ENCODE results near the gene ACVR1. TPM values are rescaled to one million over a fixed set of nuclear protein-coding genes. Genes with fewer than 3 reads are reported as not detected.

Gene ACVR1
- total RNA-seq, 4 donors from 2014 or later: 17.9 to 41.4 (median 29.9) TPM

DNA sequence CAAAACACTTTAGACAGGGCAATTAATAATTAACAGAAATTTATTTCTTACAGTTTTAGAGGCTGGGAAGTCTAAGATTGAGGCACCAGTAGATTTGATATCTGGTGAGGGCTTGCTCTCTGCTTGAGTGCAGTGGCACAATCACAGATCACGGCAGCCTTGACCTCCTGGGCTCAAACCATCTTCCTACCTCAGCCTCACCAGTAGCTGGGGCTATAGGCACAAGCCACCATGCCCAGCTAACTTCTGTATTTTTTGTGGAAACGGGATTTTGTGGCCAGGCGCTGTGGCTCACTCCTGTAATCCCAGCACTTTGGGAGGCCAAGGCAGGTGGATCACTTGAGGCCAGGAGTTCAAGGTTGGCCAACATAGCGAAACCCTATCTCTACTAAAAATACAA lies 29.0 kb upstream of the ACVR1 start:
- no peaks in the 10 kb centered on the region for H3K27me3 ChIP-seq
- H3K4me3 ChIP-seq: no peak overlapping the region
- TF ChIP-seq, protein P1, sequence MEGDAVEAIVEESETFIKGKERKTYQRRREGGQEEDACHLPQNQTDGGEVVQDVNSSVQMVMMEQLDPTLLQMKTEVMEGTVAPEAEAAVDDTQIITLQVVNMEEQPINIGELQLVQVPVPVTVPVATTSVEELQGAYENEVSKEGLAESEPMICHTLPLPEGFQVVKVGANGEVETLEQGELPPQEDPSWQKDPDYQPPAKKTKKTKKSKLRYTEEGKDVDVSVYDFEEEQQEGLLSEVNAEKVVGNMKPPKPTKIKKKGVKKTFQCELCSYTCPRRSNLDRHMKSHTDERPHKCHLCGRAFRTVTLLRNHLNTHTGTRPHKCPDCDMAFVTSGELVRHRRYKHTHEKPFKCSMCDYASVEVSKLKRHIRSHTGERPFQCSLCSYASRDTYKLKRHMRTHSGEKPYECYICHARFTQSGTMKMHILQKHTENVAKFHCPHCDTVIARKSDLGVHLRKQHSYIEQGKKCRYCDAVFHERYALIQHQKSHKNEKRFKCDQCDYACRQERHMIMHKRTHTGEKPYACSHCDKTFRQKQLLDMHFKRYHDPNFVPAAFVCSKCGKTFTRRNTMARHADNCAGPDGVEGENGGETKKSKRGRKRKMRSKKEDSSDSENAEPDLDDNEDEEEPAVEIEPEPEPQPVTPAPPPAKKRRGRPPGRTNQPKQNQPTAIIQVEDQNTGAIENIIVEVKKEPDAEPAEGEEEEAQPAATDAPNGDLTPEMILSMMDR (IDR thresholded peaks at IDR 0.05): no peak
- no peak for TF ChIP-seq POLR2AphosphoS5 (IDR thresholded peaks at IDR 0.05)
- no peak for TF ChIP-seq EP300 (IDR thresholded peaks at IDR 0.05)
- no peak for TF ChIP-seq POLR2A (IDR thresholded peaks at IDR 0.05)
- no peaks in the 10 kb centered on the region for H3K4me1 ChIP-seq
- H3K9me3 ChIP-seq: no peaks in the 10 kb centered on the region
- no peaks in the 10 kb centered on the region for H3K36me3 ChIP-seq
- no peak for ATAC-seq
- no peak overlapping the region for H3K27ac ChIP-seq
- WGBS, 2 donors (ENCODE audit: low coverage in 1 of 2): 75% methylated on average over 3 of the region's 4 CpGs; no CpG with 5 or more reads in 1 of the 2 donors

DNA sequence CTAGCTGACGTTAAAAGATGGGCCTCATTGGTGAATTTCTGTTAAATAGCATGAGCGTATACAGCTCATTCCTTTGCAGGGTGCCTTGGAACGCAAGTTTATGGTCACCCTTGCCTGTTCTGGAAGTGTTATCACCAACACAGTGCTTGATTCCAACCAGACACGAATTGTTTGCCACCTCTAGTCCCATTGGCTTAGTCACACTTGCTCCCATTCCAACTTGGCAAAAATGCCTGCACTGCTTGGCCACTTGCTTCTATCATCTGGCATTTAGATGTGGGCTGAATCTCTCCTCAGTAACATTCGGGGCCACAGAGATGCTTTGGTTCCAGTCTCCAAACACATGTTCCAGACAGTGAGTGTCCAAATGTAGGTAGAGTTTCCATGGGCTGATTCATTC lies 27.5 kb upstream of the ACVR1 start:
- H3K9me3 ChIP-seq: no peaks in the 10 kb centered on the region
- ATAC-seq: no peak

GRCh38 chr2:157903151-157903550 lies 27.0 kb upstream of the ACVR1 start:
- no peaks in the 10 kb centered on the region for H3K36me3 ChIP-seq
- no peaks in the 10 kb centered on the region for H3K9me3 ChIP-seq
- TF ChIP-seq POLR2A (IDR thresholded peaks at IDR 0.05): no peak
- no peaks in the 10 kb centered on the region for H3K27me3 ChIP-seq
- 61 to 100% methylated on average over 2 to 4 of the region's 4 CpGs for WGBS, 2 donors (ENCODE audit: low coverage in 1 of 2)
- no peak for ATAC-seq
- H3K4me1 ChIP-seq: no peaks in the 10 kb centered on the region
- H3K4me3 ChIP-seq: no peak overlapping the region
- H3K27ac ChIP-seq: no peak overlapping the region

More for the DNA sequence above, 27.5 kb upstream of the ACVR1 start:
- Histone ChIP-seq H3K4me3 (no peak overlapping the region), H3K27me3 (no peaks in the 10 kb centered on the region), H3K27ac (no peak overlapping the region), H3K4me1 (no peaks in the 10 kb centered on the region), H3K36me3 (no peaks in the 10 kb centered on the region)
- 72 to 85% methylated on average over 3 to 4 of the region's 5 CpGs for WGBS, 2 donors (ENCODE audit: low coverage in 1 of 2)
- TF ChIP-seq, protein P1 (IDR thresholded peaks at IDR 0.05): no peak
- TF ChIP-seq POLR2AphosphoS5 (IDR thresholded peaks at IDR 0.05): no peak

DNA sequence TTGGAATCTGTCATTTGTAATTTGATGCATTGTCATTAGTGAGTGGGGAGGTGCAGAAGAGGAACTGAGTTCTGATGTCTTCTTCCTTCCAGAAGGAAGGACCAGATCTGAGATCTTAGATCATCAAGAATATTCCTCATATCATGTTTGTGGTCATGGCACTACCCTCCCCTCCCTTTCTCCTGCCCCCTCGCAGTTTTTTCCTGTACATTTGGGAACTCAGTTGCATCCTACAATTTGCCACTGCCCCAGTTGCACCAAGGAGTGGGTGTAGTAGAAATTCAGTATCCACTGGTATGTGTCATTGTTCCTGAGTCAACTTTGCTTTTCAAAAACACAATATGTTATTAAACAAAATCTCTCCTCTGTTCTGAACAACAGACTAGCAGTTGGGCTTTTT lies 26.6 kb upstream of the ACVR1 start:
- 65% methylated on average over 1 of the region's 1 CpG; no CpG with 5 or more reads in 1 of the 2 donors for WGBS, 2 donors (ENCODE audit: low coverage in 1 of 2)
- H3K27ac ChIP-seq: no peak overlapping the region
- H3K36me3 ChIP-seq: no peaks in the 10 kb centered on the region

GRCh38 chr2:157901325-157901724 lies 25.2 kb upstream of the ACVR1 start:
- Histone ChIP-seq H3K27ac (no peak overlapping the region), H3K4me1 (no peaks in the 10 kb centered on the region), H3K36me3 (no peaks in the 10 kb centered on the region), H3K9me3 (no peaks in the 10 kb centered on the region), H3K27me3 (no peaks in the 10 kb centered on the region), H3K4me3 (no peak overlapping the region)
- 54 to 62% methylated on average over 2 to 3 of the region's 3 CpGs for WGBS, 2 donors (ENCODE audit: low coverage in 1 of 2)
- ATAC-seq: no peak
- TF ChIP-seq, protein P1 (IDR thresholded peaks at IDR 0.05): no peak
- TF ChIP-seq POLR2AphosphoS5 (IDR thresholded peaks at IDR 0.05) (no peak), EP300 (IDR thresholded peaks at IDR 0.05) (no peak), POLR2A (IDR thresholded peaks at IDR 0.05) (no peak)

More for the DNA sequence above, 26.6 kb upstream of the ACVR1 start:
- no peaks in the 10 kb centered on the region for H3K9me3 ChIP-seq
- H3K4me3 ChIP-seq: no peak overlapping the region
- no peaks in the 10 kb centered on the region for H3K27me3 ChIP-seq
- no peak for TF ChIP-seq POLR2A (IDR thresholded peaks at IDR 0.05)
- no peak for ATAC-seq
- no peaks in the 10 kb centered on the region for H3K4me1 ChIP-seq

- no peak for ATAC-seq
Measured at GRCh38 chr2:157900684-157901083, 24.6 kb upstream of the ACVR1 start.

More at GRCh38 chr2:157900684-157901083, 24.6 kb upstream of the ACVR1 start:
- no peaks in the 10 kb centered on the region for H3K36me3 ChIP-seq
- no peak overlapping the region for H3K27ac ChIP-seq
- no peak overlapping the region for H3K4me3 ChIP-seq
- H3K9me3 ChIP-seq: no peaks in the 10 kb centered on the region
- no peak for TF ChIP-seq POLR2A (IDR thresholded peaks at IDR 0.05)
- TF ChIP-seq, protein P1 (IDR thresholded peaks at IDR 0.05): no peak
- no peak for TF ChIP-seq POLR2AphosphoS5 (IDR thresholded peaks at IDR 0.05)
- H3K27me3 ChIP-seq: no peaks in the 10 kb centered on the region
- no peaks in the 10 kb centered on the region for H3K4me1 ChIP-seq
- WGBS, 2 donors (ENCODE audit: low coverage in 1 of 2): 61 to 67% methylated on average over 1 to 2 of the region's 2 CpGs
